HCT116 (cell line): ENCODE results near the gene INCA1. TPM values are rescaled to one million over a fixed set of nuclear protein-coding genes. Genes with fewer than 3 reads are reported as not detected.

Experiments
- ATAC-seq: fragments of 200-7000 bp; cut with Tn5 transposase; 2 replicates; pipeline ENCODE4 v1.9.1; 2020; ENCODE audit warnings: mild to moderate bottlenecking, moderate library complexity
- BruUV-seq: library from RNA; stranded (reverse); fragments of 400-500 nt; replicated peaks from 2 replicates; lab custom pipeline; 2021; lab: Mats Ljungman, UMichigan
- CTCF ChIA-PET: fragments of 300-600 bp; sonication (Branson Sonifier 250); formaldehyde crosslinking; loops from one replicate; lab custom pipeline; 2021; ENCODE audit warnings: antibody characterized with exemption; lab: Charles Lee
- POLR2A ChIA-PET: fragments of 300-600, 350-600 bp; sonication (Branson Sonifier 250); formaldehyde crosslinking; loops from one replicate; lab custom pipeline; 2021; ENCODE audit warnings: antibody characterized with exemption; lab: Charles Lee
- RAD21 ChIA-PET, 2 experiments: fragments of 300-600 bp; sonication (Branson Sonifier 250); formaldehyde crosslinking; loops; one replicate each; lab custom pipeline; 2023; ENCODE audit warnings: low total read pairs in 2 of 2; ENCODE audit not compliant: uncharacterized antibody in 2 of 2, unreplicated experiment in 2 of 2, low non-redundant PET in 1 of 2; lab: Charles Lee
- DNase-seq: peaks from one replicate; pipeline ENCODE4 v3.0.0-alpha.2; 2010; ENCODE audit warnings: low read depth, low spot score
- H2AFZ ChIP-seq: fragments of 200-600 bp; shearing (Covaris generic), sonication (generic); 2 replicates; pipeline ENCODE4 v1.6.1; 2017; ENCODE audit warnings: low read depth, mixed run types, mixed read lengths, antibody characterized with exemption, low read length; ENCODE audit not compliant: poor library complexity, severe bottlenecking
- H3K27ac ChIP-seq: 2 replicates; pipeline ENCODE4 v1.5.1; 2012; ENCODE audit warnings: low read depth, low read length
- H3K27me3 ChIP-seq: fragments of 200-600 bp; sonication (generic); 2 replicates; pipeline ENCODE4 v1.6.1; 2016; ENCODE audit warnings: mixed run types, low read length, mixed read lengths; ENCODE audit not compliant: insufficient read depth
- H3K36me3 ChIP-seq, 2 experiments: fragments of 200-500 bp in 1 of 2; fragments of 200-600 bp in 1 of 2; sonication (Bioruptor generic) in 1 of 2; sonication (generic) in 1 of 2; 2 replicates each; pipeline versions ENCODE4 v1.5.1 to v1.6.1; 2014 to 2016; ENCODE audit warnings: low read length in 2 of 2, inconsistent platforms in 1 of 2, mixed read lengths in 1 of 2, mixed run types in 1 of 2; ENCODE audit not compliant: insufficient read depth in 2 of 2, control insufficient read depth in 1 of 2
- H3K4me1 ChIP-seq, 2 experiments: fragments of 200-600 bp in 1 of 2; sonication (generic) in 1 of 2; 2 replicates each; pipeline versions ENCODE4 v1.5.1 to v1.6.1; 2012 to 2017; ENCODE audit warnings: low read length in 2 of 2, inconsistent platforms in 1 of 2, mild to moderate bottlenecking in 1 of 2, mixed read lengths in 1 of 2, mixed run types in 1 of 2, moderate library complexity in 1 of 2; ENCODE audit not compliant: insufficient read depth in 2 of 2, control insufficient read depth in 1 of 2
- H3K4me2 ChIP-seq: fragments of 200-600 bp; sonication (generic); 2 replicates; pipeline ENCODE4 v1.6.1; 2017; ENCODE audit warnings: mixed run types, low read length, mixed read lengths
- H3K4me3 ChIP-seq, 2 experiments: fragments of 200-600 bp in 1 of 2; sonication (generic) in 1 of 2; replicated peaks in 1 of 2; 2 replicates each; pipeline ENCODE4 v1.5.1; 2011 to 2016; ENCODE audit warnings: low read length in 2 of 2, control low read depth in 1 of 2, low read depth in 1 of 2, mild to moderate bottlenecking in 1 of 2, mixed read lengths in 1 of 2, mixed run types in 1 of 2
- H3K79me2 ChIP-seq: fragments of 200-600 bp; sonication (generic); 2 replicates; pipeline ENCODE4 v1.6.1; 2017; ENCODE audit warnings: mild to moderate bottlenecking, mixed run types, low read length, moderate library complexity, mixed read lengths; ENCODE audit not compliant: insufficient read depth
- H3K9ac ChIP-seq: fragments of 200-600 bp; sonication (generic); 2 replicates; pipeline ENCODE4 v1.6.1; 2016; ENCODE audit warnings: low read length, mixed read lengths
- H3K9me2 ChIP-seq: fragments of 200-600 bp; sonication (generic), shearing (Covaris generic); 2 replicates; pipeline ENCODE4 v1.6.1; 2017; ENCODE audit warnings: mixed run types, mild to moderate bottlenecking, moderate library complexity; ENCODE audit not compliant: insufficient read depth
- H3K9me3 ChIP-seq, 2 experiments: fragments of 200-500 bp in 1 of 2; fragments of 200-600 bp in 1 of 2; sonication (Bioruptor generic) in 1 of 2; sonication (generic) in 1 of 2; 2 replicates each; pipeline ENCODE4 v1.6.1; 2014 to 2017; ENCODE audit warnings: low read length in 2 of 2, mixed read lengths in 2 of 2, inconsistent platforms in 1 of 2, low read depth in 1 of 2, mild to moderate bottlenecking in 1 of 2, mixed run types in 1 of 2, moderate library complexity in 1 of 2; ENCODE audit not compliant: control insufficient read depth in 1 of 2, insufficient read depth in 1 of 2
- H4K20me1 ChIP-seq: fragments of 200-600 bp; sonication (generic), shearing (Covaris generic); 2 replicates; pipeline ENCODE4 v1.6.1; 2017; ENCODE audit warnings: mixed run types, mild to moderate bottlenecking, moderate library complexity; ENCODE audit not compliant: insufficient read depth
- ATF3 ChIP-seq: IDR thresholded peaks from 2 replicates; pipeline ENCODE4 v1.6.1; 2012
- POLR2A ChIP-seq: IDR thresholded peaks from 2 replicates; pipeline ENCODE4 v1.7.0; 2011; ENCODE audit warnings: borderline replicate concordance; ENCODE audit not compliant: insufficient read depth, insufficient read length; ENCODE audit errors: extremely low read depth
- POLR2AphosphoS5 ChIP-seq: IDR thresholded peaks from 2 replicates; pipeline ENCODE4 v1.6.1; 2011; ENCODE audit warnings: mild to moderate bottlenecking, low read depth, low read length, moderate library complexity
- REST ChIP-seq: IDR thresholded peaks from 2 replicates; pipeline ENCODE4 v1.6.1; 2012; ENCODE audit warnings: low read depth
- SRF ChIP-seq: IDR thresholded peaks from 2 replicates; pipeline ENCODE4 v1.6.1; 2012; ENCODE audit warnings: low read depth
- ZFX ChIP-seq: fragments of 450-650 bp; IDR thresholded peaks from 2 replicates; pipeline ENCODE4 v1.6.1; 2017
- intact Hi-C: fragments of 100-400 bp; cut with micrococcal nuclease; formaldehyde crosslinking; loops from 2 replicates; pipeline ENCODE4 v1.10.0; 2022
- total RNA-seq: library from RNA; stranded (reverse); gene quantifications from one replicate; pipeline ENCODE4 v1.2.1, GENCODE V29; 2021; ENCODE audit not compliant: unreplicated experiment

The INCA1 gene
- total RNA-seq, 1 experiment from 2014 or later: 0.74 TPM

GRCh38 chr17:4950075-4950745 lies 47.1 kb downstream of the INCA1 start:
- ChIA-PET POLR2A (interaction anchor here (3.0 kb wide), 1 partner anchor 17 kb away, joined by 22 read pairs; the partner anchor contains the start of gene SPAG7), CTCF (no interaction called here), RAD21 (no interaction called here)
- no peak for DNase-seq
- TSS peak; percentile 81 for BruUV-seq
- intact Hi-C loops: loop anchor here (1.0 kb wide), 1 partner anchor 17 kb away; the partner anchor contains the start of gene SPAG7
- peak overlapping the region; percentile 97 for H3K9ac ChIP-seq
- H3K36me3 ChIP-seq: peaks cover 4 to 15% of the 10 kb centered on the region in 2 experiments; a peak in 2 of 4 replicates
- H3K4me3 ChIP-seq: peak overlapping the region; percentile 96 to 97
- peak; percentile 0; the same call in 1 of the 2 replicates for ATAC-seq
- H3K27ac ChIP-seq: peak overlapping the region; percentile 99
- peak; percentile 54; the same call in 1 of the 2 replicates for TF ChIP-seq ZFX
- no peak for TF ChIP-seq SRF
- peak; percentile 13 for TF ChIP-seq POLR2A
- no peak for TF ChIP-seq REST
- TF ChIP-seq ATF3: no peak
- peak; percentile 41 for TF ChIP-seq POLR2AphosphoS5
- TF ChIP-seq, all 23 proteins: peak for 3
- Histone ChIP-seq H3K27me3 (no peaks in the 10 kb centered on the region), H3K4me2 (peak overlapping the region; percentile 100), H3K4me1 (peaks cover 29 to 63% of the 10 kb centered on the region in 2 experiments), H4K20me1 (peaks cover 12% of the 10 kb centered on the region; the same call in 1 of the 2 replicates), H3K9me2 (no peaks in the 10 kb centered on the region), H3K9me3 (no peaks in the 10 kb centered on the region), H3K79me2 (peaks cover 43% of the 10 kb centered on the region), H2AFZ (no peak overlapping the region)
